Fibroblast of lung (primary cell): ENCODE results near the gene ACTR1B.

Experiments
- CTCF ChIP-seq, 2 donors: IDR thresholded peaks in 1 of 2; conservative IDR thresholded peaks in 1 of 2; 1 replicate in 1 of 2; 2 replicates in 1 of 2; pipeline ENCODE4 v1.5.1; 2011 to 2012; ENCODE audit warnings: low read length in 2 of 2, control low read depth in 1 of 2, inconsistent platforms in 1 of 2, low read depth in 1 of 2, mild to moderate bottlenecking in 1 of 2
- EZH2 ChIP-seq: IDR thresholded peaks from 2 replicates; pipeline ENCODE4 v1.5.1; 2012; ENCODE audit warnings: low read length, control low read depth, mild to moderate bottlenecking; ENCODE audit errors: missing control alignments

- TF ChIP-seq CTCF (conservative IDR thresholded peaks at IDR 0.05 in 1 of 2, IDR thresholded peaks at IDR 0.05 in 1 of 2; ENCODE audit: low read depth in 1 of 2, low read length in 2 of 2) = no peak
- no peak for TF ChIP-seq EZH2
These were observed 18.6 kb downstream of the ACTR1B start for GRCh38 chr2:97645112-97645694.
